ENCODE data around the gene HECW1. TPM values are rescaled to one million over a fixed set of nuclear protein-coding genes. Genes with fewer than 3 reads are reported as not detected.

The HECW1 gene
- total RNA-seq, 1 donor from 2014 or later = 0.15 TPM

DNA sequence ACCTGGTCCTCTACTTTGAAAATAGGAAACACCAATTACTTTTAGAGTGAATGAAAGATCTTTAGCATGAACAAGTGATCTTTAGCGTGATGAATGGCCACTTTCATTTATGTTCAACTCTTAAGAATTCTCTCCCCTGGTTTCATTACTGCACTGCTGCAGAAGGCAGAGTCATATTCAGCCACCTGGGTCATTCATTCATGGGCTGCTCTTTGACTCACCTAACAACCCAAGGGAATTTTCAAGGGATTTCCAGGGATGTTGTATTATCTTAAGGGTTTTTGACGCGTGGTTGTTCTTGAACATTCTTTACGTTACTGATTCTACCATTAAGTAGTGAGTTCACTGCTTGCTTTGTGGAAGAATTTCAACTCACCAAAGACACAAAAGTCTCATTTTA, 383.1 kb downstream of the HECW1 start:
- TF ChIP-seq, protein P1, sequence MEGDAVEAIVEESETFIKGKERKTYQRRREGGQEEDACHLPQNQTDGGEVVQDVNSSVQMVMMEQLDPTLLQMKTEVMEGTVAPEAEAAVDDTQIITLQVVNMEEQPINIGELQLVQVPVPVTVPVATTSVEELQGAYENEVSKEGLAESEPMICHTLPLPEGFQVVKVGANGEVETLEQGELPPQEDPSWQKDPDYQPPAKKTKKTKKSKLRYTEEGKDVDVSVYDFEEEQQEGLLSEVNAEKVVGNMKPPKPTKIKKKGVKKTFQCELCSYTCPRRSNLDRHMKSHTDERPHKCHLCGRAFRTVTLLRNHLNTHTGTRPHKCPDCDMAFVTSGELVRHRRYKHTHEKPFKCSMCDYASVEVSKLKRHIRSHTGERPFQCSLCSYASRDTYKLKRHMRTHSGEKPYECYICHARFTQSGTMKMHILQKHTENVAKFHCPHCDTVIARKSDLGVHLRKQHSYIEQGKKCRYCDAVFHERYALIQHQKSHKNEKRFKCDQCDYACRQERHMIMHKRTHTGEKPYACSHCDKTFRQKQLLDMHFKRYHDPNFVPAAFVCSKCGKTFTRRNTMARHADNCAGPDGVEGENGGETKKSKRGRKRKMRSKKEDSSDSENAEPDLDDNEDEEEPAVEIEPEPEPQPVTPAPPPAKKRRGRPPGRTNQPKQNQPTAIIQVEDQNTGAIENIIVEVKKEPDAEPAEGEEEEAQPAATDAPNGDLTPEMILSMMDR (IDR thresholded peaks at IDR 0.05; ENCODE audit: unreplicated experiment) = no peak
- H3K36me3 Mint-ChIP-seq (ENCODE audit: low read depth, unreplicated experiment) = no peaks in the 10 kb centered on the region
- H3K9me3 Mint-ChIP-seq (ENCODE audit: unreplicated experiment) = no peaks in the 10 kb centered on the region
- H3K4me1 Mint-ChIP-seq (ENCODE audit: unreplicated experiment) = no peaks in the 10 kb centered on the region
- H3K27ac Mint-ChIP-seq (ENCODE audit: unreplicated experiment) = no peak overlapping the region
- H3K27me3 Mint-ChIP-seq (ENCODE audit: unreplicated experiment) = no peaks in the 10 kb centered on the region
- no peak for DNase-seq (ENCODE audit: low spot score)
- H3K4me3 Mint-ChIP-seq (ENCODE audit: unreplicated experiment) = no peak overlapping the region

DNA sequence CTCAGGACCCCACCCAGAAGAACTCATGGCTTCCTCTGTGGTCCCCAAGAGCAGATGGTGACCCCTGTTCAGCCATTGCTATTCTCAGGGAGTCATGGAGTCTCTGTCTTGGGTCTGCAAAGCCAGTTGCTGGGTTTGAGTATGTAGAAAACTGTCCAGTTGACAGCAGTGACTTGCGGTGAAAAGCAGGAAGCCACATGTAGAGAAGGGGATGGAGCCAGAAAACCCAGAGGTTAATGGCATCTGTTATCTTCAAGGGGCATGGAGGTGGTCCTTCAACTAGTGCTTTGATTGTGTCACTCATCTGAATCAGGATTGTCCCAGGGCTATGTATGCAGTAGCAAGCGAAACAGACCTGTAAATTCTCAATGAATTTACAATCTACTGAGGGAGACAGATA, 384.1 kb downstream of the HECW1 start:
- Mint-ChIP-seq H3K4me3 (ENCODE audit: unreplicated experiment) (no peak overlapping the region), H3K27ac (ENCODE audit: unreplicated experiment) (no peak overlapping the region), H3K9me3 (ENCODE audit: unreplicated experiment) (no peaks in the 10 kb centered on the region), H3K27me3 (ENCODE audit: unreplicated experiment) (no peaks in the 10 kb centered on the region), H3K4me1 (ENCODE audit: unreplicated experiment) (no peaks in the 10 kb centered on the region), H3K36me3 (ENCODE audit: low read depth, unreplicated experiment) (no peaks in the 10 kb centered on the region)
- TF ChIP-seq, protein P1 (IDR thresholded peaks at IDR 0.05; ENCODE audit: unreplicated experiment) = no peak
- no peak for DNase-seq (ENCODE audit: low spot score)

DNA sequence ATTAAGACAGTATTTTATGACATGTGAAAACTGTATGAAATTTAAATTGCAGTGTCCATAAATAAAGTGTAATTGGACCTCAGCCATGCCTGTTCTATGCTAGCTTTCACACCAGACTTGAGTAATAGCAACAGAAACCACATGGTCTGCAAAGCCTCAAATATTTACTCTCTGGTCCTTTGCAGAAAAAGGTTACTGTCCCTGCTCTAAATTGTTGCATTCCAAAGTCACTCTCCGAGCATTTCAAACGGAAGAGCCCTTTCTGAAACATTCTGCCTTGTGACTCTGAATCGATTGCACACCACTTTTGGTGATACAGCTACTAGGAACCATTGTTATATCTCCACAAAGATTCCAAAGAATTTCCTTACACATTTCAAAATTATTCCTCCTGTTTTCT, 389.4 kb downstream of the HECW1 start:
- H3K36me3 Mint-ChIP-seq (ENCODE audit: low read depth, unreplicated experiment) = no peaks in the 10 kb centered on the region
- no peak for DNase-seq (ENCODE audit: low spot score)
- H3K4me1 Mint-ChIP-seq (ENCODE audit: unreplicated experiment) = no peaks in the 10 kb centered on the region
- H3K9me3 Mint-ChIP-seq (ENCODE audit: unreplicated experiment) = no peaks in the 10 kb centered on the region
- H3K27ac Mint-ChIP-seq (ENCODE audit: unreplicated experiment) = no peak overlapping the region
- no peak overlapping the region for H3K4me3 Mint-ChIP-seq (ENCODE audit: unreplicated experiment)
- TF ChIP-seq, protein P1 (IDR thresholded peaks at IDR 0.05; ENCODE audit: unreplicated experiment) = no peak
- no peaks in the 10 kb centered on the region for H3K27me3 Mint-ChIP-seq (ENCODE audit: unreplicated experiment)

DNA sequence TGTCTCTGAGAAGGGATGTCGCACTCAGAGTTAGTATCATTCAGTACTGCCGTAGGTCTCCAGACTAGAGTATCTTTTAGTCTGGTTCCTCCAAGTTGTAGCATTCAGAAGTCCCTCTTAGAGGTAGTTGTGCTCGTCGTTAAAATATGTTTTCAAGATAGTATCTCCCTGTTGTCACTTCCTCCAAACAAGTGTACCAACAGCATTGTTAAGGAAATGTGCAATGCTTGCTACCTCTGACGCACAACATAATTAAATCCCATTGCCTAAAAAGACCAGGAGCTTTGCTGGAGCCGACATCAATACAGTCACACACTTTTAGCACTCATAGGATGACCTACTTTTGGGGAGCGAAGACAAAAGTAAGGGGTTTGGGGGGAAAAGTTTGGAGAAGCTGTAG, 390.5 kb downstream of the HECW1 start:
- Mint-ChIP-seq H3K27me3 (ENCODE audit: unreplicated experiment) (no peaks in the 10 kb centered on the region), H3K4me1 (ENCODE audit: unreplicated experiment) (peaks cover 3% of the 10 kb centered on the region), H3K4me3 (ENCODE audit: unreplicated experiment) (no peak overlapping the region), H3K36me3 (ENCODE audit: low read depth, unreplicated experiment) (no peaks in the 10 kb centered on the region), H3K9me3 (ENCODE audit: unreplicated experiment) (no peaks in the 10 kb centered on the region), H3K27ac (ENCODE audit: unreplicated experiment) (no peak overlapping the region)
- DNase-seq (ENCODE audit: low spot score) = no peak
- TF ChIP-seq, protein P1 (IDR thresholded peaks at IDR 0.05; ENCODE audit: unreplicated experiment) = no peak

DNA sequence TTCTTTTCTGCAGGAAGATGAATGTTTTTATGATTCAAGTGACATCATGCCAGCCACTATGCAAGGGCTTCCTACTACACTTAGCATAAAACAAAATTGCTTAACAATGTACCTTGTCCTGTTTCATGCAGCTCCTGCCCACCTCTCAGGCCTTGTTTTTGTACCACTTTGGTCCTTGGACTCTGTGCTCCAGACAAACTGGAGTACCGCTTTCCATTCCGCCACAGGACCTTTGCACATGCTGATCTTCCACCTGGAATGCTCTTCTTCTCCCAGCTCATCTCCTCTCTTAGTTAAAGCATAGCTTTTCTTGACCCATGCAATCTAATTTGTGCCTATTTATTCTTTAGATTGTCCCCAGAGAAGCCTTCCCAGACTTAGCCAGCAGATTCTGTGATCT, 393.0 kb downstream of the HECW1 start:
- Mint-ChIP-seq H3K4me3 (ENCODE audit: unreplicated experiment) (no peak overlapping the region), H3K9me3 (ENCODE audit: unreplicated experiment) (no peaks in the 10 kb centered on the region), H3K27me3 (ENCODE audit: unreplicated experiment) (no peaks in the 10 kb centered on the region), H3K27ac (ENCODE audit: unreplicated experiment) (no peak overlapping the region), H3K4me1 (ENCODE audit: unreplicated experiment) (peaks cover 3% of the 10 kb centered on the region), H3K36me3 (ENCODE audit: low read depth, unreplicated experiment) (no peaks in the 10 kb centered on the region)
- TF ChIP-seq, protein P1 (IDR thresholded peaks at IDR 0.05; ENCODE audit: unreplicated experiment) = no peak
- no peak for DNase-seq (ENCODE audit: low spot score)
